ENCODE data around the gene STX5.

- TF ChIP-seq POLR2A (IDR thresholded peaks at IDR 0.05): no peak
- TF ChIP-seq, protein P1, sequence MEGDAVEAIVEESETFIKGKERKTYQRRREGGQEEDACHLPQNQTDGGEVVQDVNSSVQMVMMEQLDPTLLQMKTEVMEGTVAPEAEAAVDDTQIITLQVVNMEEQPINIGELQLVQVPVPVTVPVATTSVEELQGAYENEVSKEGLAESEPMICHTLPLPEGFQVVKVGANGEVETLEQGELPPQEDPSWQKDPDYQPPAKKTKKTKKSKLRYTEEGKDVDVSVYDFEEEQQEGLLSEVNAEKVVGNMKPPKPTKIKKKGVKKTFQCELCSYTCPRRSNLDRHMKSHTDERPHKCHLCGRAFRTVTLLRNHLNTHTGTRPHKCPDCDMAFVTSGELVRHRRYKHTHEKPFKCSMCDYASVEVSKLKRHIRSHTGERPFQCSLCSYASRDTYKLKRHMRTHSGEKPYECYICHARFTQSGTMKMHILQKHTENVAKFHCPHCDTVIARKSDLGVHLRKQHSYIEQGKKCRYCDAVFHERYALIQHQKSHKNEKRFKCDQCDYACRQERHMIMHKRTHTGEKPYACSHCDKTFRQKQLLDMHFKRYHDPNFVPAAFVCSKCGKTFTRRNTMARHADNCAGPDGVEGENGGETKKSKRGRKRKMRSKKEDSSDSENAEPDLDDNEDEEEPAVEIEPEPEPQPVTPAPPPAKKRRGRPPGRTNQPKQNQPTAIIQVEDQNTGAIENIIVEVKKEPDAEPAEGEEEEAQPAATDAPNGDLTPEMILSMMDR (IDR thresholded peaks at IDR 0.05): no peak
- no peak for TF ChIP-seq POLR2AphosphoS5 (IDR thresholded peaks at IDR 0.05)
These were observed 29.1 kb upstream of the STX5 start for GRCh38 chr11:62860835-62861563.

All from sigmoid colon (tissue), 4 donors.